HepG2 (cell line): ENCODE measurements around the gene GPR183. TPM values are rescaled to one million over a fixed set of nuclear protein-coding genes. Genes with fewer than 3 reads are reported as not detected.

Experiments used
- ATAC-seq: fragments of 200-7000 bp; cut with Tn5 transposase; 3 replicates; pipeline ENCODE4 v1.9.1; 2020; ENCODE audit warnings: mild to moderate bottlenecking, moderate library complexity
- BruUV-seq: library from RNA; stranded (reverse); fragments of 400-500 nt; replicated peaks from 2 replicates; lab custom pipeline; 2021; lab: Mats Ljungman, UMichigan
- CTCF ChIA-PET: fragments of 300-600 bp; formaldehyde crosslinking; extraction: SDS; loops from one replicate; lab custom pipeline; 2021; ENCODE audit warnings: low total read pairs, inconsistent platforms, low intra/inter-chr PET ratio; lab: Yijun Ruan, JAX
- POLR2A ChIA-PET: fragments of 350-600 bp; sonication (Branson Sonifier 250); formaldehyde crosslinking; loops from one replicate; lab custom pipeline; 2020; ENCODE audit warnings: antibody characterized with exemption, inconsistent platforms; lab: Yijun Ruan, JAX
- DNase-seq: peaks from one replicate; pipeline ENCODE4 v3.0.0-alpha.2; 2015; ENCODE audit warnings: low spot score
- FAIRE-seq: peaks from 3 replicates; lab custom pipeline; 2011; peaks lifted over from hg19 to GRCh38; lab: Jason Lieb, UNC
- H2AFZ ChIP-seq: one replicate; pipeline ENCODE4 v1.6.1; 2011; ENCODE audit warnings: low read length, inconsistent platforms
- H3K27ac ChIP-seq: fragments of 300-600 bp; 3 replicates; pipeline ENCODE4 v1.8.0; 2011; ENCODE audit warnings: mixed run types, mild to moderate bottlenecking, mixed read lengths, low read length, inconsistent platforms; ENCODE audit not compliant: insufficient read depth; ENCODE audit errors: extremely low read length
- H3K27me3 ChIP-seq, 2 experiments: fragments of 200-600 bp in 1 of 2; 2 replicates in 1 of 2; 3 replicates in 1 of 2; pipeline versions ENCODE4 v1.6.0 to v1.8.0; 2011; ENCODE audit warnings: low read length in 2 of 2, mild to moderate bottlenecking in 2 of 2, moderate library complexity in 2 of 2, inconsistent platforms in 1 of 2; ENCODE audit not compliant: insufficient read depth in 2 of 2, control insufficient read depth in 1 of 2
- H3K36me3 ChIP-seq, 2 experiments: fragments of 200-600 bp in 1 of 2; replicated peaks in 1 of 2; 2 replicates in 1 of 2; 3 replicates in 1 of 2; pipeline versions ENCODE4 v1.5.1 to v1.8.0; 2011; ENCODE audit warnings: low read length in 2 of 2, inconsistent platforms in 1 of 2; ENCODE audit not compliant: insufficient read depth in 2 of 2, control insufficient read depth in 1 of 2
- H3K4me1 ChIP-seq: 2 replicates; pipeline ENCODE4 v1.5.1; 2012; ENCODE audit warnings: low read length, inconsistent platforms; ENCODE audit not compliant: insufficient read depth
- H3K4me2 ChIP-seq: 2 replicates; pipeline ENCODE4 v1.6.0; 2011; ENCODE audit warnings: low read depth, low read length, inconsistent platforms
- H3K4me3 ChIP-seq, 3 experiments: fragments of 200-600 bp in 1 of 3; sonication (generic), shearing (Covaris generic) in 1 of 3; replicated peaks in 1 of 3; 2 replicates each; pipeline ENCODE4 v1.5.1; 2011 to 2016; ENCODE audit warnings: low read length in 3 of 3, inconsistent platforms in 2 of 3, low read depth in 2 of 3, mild to moderate bottlenecking in 2 of 3, control low read depth in 1 of 3, mixed read lengths in 1 of 3; ENCODE audit not compliant: insufficient read depth in 1 of 3
- H3K79me2 ChIP-seq: one replicate; pipeline ENCODE4 v1.6.1; 2011; ENCODE audit warnings: low read length, inconsistent platforms; ENCODE audit not compliant: insufficient read depth
- H3K9ac ChIP-seq: 2 replicates; pipeline ENCODE4 v1.6.0; 2011; ENCODE audit warnings: mild to moderate bottlenecking, low read depth, low read length, inconsistent platforms; ENCODE audit not compliant: insufficient read depth
- H3K9me3 ChIP-seq: 2 replicates; pipeline ENCODE4 v1.5.1; 2012; ENCODE audit warnings: mild to moderate bottlenecking, low read length
- H4K20me1 ChIP-seq: 2 replicates; pipeline ENCODE4 v1.6.0; 2011; ENCODE audit warnings: inconsistent platforms, mild to moderate bottlenecking, low read length, moderate library complexity; ENCODE audit not compliant: insufficient read depth
- AGO1 ChIP-seq: fragments of 200-400 bp; formaldehyde crosslinking; IDR thresholded peaks from 2 replicates; pipeline ENCODE4 v1.6.1; 2017; ENCODE audit warnings: mild to moderate bottlenecking, low read depth, low read length, moderate library complexity; ENCODE audit not compliant: poor library complexity, severe bottlenecking
- BRD4 ChIP-seq: sonication (generic); formaldehyde crosslinking; IDR thresholded peaks from 2 replicates; pipeline ENCODE4 v1.4.0; 2020; ENCODE audit warnings: missing genetic modification reagents
- EEA1 ChIP-seq: sonication (generic); formaldehyde crosslinking; IDR thresholded peaks from 2 replicates; pipeline ENCODE4 v1.5.1; 2020; ENCODE audit warnings: mild to moderate bottlenecking, missing genetic modification reagents, borderline replicate concordance
- NCOA5 ChIP-seq: sonication (generic); formaldehyde crosslinking; IDR thresholded peaks from 2 replicates; pipeline ENCODE4 v1.4.0; 2020; ENCODE audit warnings: missing genetic modification reagents
- RERE ChIP-seq: IDR thresholded peaks from 2 replicates; pipeline ENCODE4 v1.6.1; 2016; ENCODE audit warnings: low read depth, missing genetic modification reagents, missing compliant biosample characterization
- RNF219 ChIP-seq: sonication (generic); formaldehyde crosslinking; IDR thresholded peaks from 2 replicates; pipeline ENCODE4 v1.5.0; 2020; ENCODE audit warnings: mild to moderate bottlenecking, missing genetic modification reagents
- U2AF1 ChIP-seq: fragments of 200-400 bp; formaldehyde crosslinking; optimal IDR thresholded peaks from 2 replicates; pipeline ENCODE3; 2017; ENCODE audit warnings: mild to moderate bottlenecking, low read depth, low read length
- ZNF335 ChIP-seq: sonication (generic); formaldehyde crosslinking; IDR thresholded peaks from 2 replicates; pipeline ENCODE4 v1.4.0; 2020; ENCODE audit warnings: missing genetic modification reagents
- ZNF556 ChIP-seq: sonication (generic); formaldehyde crosslinking; IDR thresholded peaks from 2 replicates; pipeline ENCODE4 v1.4.0; 2020; ENCODE audit warnings: mild to moderate bottlenecking, missing genetic modification reagents, borderline replicate concordance
- WGBS: methylation state at CpG from one replicate; pipeline ENCODE4 v1.1.6; 2017; ENCODE audit warnings: low lambda C conversion rate; 5-methylcytosine and 5-hydroxymethylcytosine counted together
- in situ Hi-C: cut with HindIII; loops from 2 replicates; pipeline ENCODE4 v1.10.0; 2017; ENCODE audit warnings: low pct_unique_long_range_greater_than_20kb; ENCODE audit not compliant: extremely low pct_ligation_motif_present
- intact Hi-C: fragments of 100-400 bp; cut with micrococcal nuclease; formaldehyde crosslinking; loops from one replicate; pipeline ENCODE4 v1.10.0; 2022; ENCODE audit not compliant: unreplicated experiment
- polyA plus RNA-seq, 8 experiments: library from polyadenylated mRNA; depleted of rRNA in 3 of 8; stranded (reverse) in 7 of 8; unstranded in 1 of 8; fragments of >200 nt; fragmentation: Illumina TruSeq in 4 of 8; extraction: Trizol in 4 of 8; gene quantifications; 2 replicates each; pipeline versions ENCODE4 v1.2.1 to v1.2.3, GENCODE V29; 2011 to 2016; ENCODE audit warnings: low read depth in 4 of 8, missing spikeins in 1 of 8, mixed read lengths in 1 of 8; ENCODE audit not compliant: insufficient read depth in 1 of 8
- total RNA-seq, 5 experiments: library from RNA; depleted of rRNA; stranded (reverse); fragments of >200 nt; fragmentation: Illumina TruSeq; extraction: Trizol; gene quantifications; 2 replicates each; pipeline ENCODE4 v1.2.3, GENCODE V29; 2016; ENCODE audit warnings: low read depth in 1 of 5
- TF ChIP-seq, protein P1 (sequence below): fragments of 450-650 bp; IDR thresholded peaks from 2 replicates; pipeline ENCODE4 v1.6.1; 2017

Gene GPR183
- total and polyA plus RNA-seq, 2 of the 13 experiments (the other 11 are each of a cell fraction or from before 2014, with no cell fraction given), result not detected

DNA sequence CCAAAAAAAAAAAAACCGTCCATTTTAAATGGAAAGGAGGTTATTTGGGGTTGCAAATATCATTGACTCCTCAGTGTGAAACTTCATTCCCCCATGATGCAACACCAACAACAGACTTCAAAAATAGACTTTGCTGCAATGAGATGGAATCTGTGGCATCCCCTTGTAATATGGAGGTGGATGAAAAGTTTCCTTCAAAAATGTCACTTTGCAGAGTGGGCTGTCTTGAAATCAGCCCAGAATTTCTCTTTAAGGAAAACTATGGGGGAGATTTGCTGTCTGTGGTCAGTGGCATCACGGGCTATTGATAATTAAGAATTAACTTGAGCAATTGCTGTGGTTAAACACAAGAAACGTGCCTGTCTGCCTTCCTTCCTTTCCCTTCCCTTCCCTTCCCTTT lies 50.5 kb downstream of the GPR183 start (continued):
- TF ChIP-seq EEA1, result no peak
- TF ChIP-seq RNF219 (CRISPR knock-in tag), result no peak

GRCh38 chr13:99256283-99256682 lies 50.9 kb downstream of the GPR183 start:
- WGBS, result 94% methylated on average over 2 of the region's 2 CpGs
- Histone ChIP-seq H3K27me3 (no peaks in the 10 kb centered on the region), H4K20me1 (peaks cover 3% of the 10 kb centered on the region; the same call in 1 of the 2 replicates), H2AFZ (no peak overlapping the region), H3K36me3 (peaks cover 7 to 12% of the 10 kb centered on the region in 2 experiments; a peak in 4 of 5 replicates), H3K27ac (no peak overlapping the region), H3K9ac (no peak overlapping the region), H3K79me2 (no peaks in the 10 kb centered on the region), H3K4me1 (peaks cover 18% of the 10 kb centered on the region), H3K9me3 (no peaks in the 10 kb centered on the region), H3K4me2 (no peak overlapping the region), H3K4me3 (no peak overlapping the region)
- in situ Hi-C loops (no loop called here), intact Hi-C loops (no loop called here)
- ChIA-PET CTCF (no interaction called here), POLR2A (interaction anchor here (1.1 kb wide), 1 partner anchor 56 kb away, joined by 4 read pairs; the partner anchor contains the start of gene UBAC2)
- BruUV-seq, result no TSS peak
- DNase-seq, result no peak
- no peak for FAIRE-seq
- ATAC-seq, result no peak
- TF ChIP-seq ZNF335 (CRISPR knock-in tag) (no peak), BRD4 (CRISPR knock-in tag) (no peak), NCOA5 (no peak), AGO1 (no peak), U2AF1 (no peak), RERE (CRISPR knock-in tag) (no peak), ZNF556 (no peak)
- TF ChIP-seq, protein P1, sequence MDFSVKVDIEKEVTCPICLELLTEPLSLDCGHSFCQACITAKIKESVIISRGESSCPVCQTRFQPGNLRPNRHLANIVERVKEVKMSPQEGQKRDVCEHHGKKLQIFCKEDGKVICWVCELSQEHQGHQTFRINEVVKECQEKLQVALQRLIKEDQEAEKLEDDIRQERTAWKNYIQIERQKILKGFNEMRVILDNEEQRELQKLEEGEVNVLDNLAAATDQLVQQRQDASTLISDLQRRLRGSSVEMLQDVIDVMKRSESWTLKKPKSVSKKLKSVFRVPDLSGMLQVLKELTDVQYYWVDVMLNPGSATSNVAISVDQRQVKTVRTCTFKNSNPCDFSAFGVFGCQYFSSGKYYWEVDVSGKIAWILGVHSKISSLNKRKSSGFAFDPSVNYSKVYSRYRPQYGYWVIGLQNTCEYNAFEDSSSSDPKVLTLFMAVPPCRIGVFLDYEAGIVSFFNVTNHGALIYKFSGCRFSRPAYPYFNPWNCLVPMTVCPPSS, result no peak
